ENCODE measurements around the gene TMEM116.
"Not testable (repeated sequence)": the region's sequence is repeated elsewhere in the genome, so short reads cannot be mapped to it uniquely, and the experiment has no call there.

TMEM116 gene

DNA sequence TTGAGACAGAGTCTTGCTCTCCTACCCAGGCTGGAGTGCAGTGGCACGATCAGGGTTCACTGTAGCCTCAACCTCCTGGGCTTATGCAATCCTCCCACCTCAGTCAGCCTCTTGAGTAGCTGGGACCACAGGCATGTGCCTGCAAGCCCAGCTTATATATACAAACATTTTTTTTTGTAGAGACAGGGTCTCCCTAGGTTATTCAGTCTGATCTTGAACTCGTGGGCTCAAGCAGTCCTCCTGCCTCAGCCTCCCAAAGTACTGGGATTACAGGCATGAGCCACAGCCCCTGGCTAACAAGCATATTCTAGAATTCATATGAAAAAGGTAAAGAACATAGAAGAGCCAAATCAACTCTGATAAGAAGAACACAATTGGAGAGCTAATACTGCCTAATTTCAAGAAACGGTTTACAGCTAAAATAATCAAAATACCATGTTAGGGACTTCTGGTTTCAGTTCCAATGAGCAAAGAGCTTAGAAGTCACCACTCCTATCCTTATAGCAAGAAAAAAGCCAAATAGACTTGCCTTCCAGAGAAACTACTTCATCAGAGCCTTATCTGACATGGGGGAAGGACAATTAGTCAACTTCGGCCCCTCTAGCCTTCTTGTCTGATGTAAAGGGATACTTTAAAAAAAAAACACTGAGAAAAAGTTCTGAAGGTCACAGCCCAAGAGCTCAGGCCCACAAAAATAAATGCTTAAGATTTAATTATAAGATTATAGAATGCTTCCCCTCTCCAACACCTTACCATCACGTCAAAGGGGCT is 37.6 kb downstream of the TMEM116 start:
- peak in 1 of 2 donors; percentile 6 for DNase-seq

GRCh38 chr12:111971800-111972199 is 41.2 kb downstream of the TMEM116 start:
- no peak for DNase-seq

DNA sequence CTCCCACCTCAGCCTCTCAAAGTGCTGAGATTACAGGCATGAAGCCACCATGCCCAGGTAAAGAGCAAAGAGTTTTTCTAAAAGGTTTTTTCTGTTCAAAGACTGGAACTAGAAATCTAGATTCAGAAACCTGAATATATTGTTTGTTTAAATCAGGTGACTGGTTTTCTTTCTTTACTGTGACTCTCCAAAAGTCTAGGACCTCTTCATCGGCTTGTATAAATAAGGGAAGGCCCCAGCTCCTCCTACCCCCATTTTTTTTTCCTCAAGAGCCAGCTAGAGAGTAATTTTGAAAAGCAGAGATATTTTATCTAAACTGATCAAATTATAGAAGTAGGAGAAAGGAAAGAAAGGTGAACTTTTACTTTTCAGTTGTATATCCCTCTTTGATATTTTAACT is 48.0 kb downstream of the TMEM116 start:
- no peak for DNase-seq

- not testable (repeated sequence) for DNase-seq
These were observed 53.4 kb downstream of the TMEM116 start for GRCh38 chr12:111959518-111959917.

DNA sequence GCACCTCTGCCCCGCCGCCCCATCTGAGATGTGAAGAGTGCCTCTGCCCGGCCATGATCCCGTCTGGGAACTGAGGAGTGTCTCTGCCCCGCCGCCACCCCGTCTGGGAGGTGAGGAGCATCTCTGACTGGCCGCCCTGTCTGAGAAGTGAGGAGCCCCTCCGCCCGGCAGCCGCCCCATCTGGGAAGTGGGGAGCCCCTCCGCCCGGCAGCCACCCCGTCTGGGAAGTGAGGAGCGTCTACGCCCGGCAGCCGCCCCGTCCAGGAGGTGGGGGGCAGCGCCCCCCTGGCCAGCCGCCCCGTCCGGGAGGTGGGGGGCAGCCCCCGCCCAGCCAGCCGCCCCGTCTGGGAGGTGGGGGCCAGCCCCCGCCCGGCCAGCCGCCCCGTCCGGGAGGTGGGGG is 55.7 kb downstream of the TMEM116 start:
- not testable (repeated sequence) for DNase-seq

- DNase-seq: no peak
These were observed 58.0 kb downstream of the TMEM116 start for GRCh38 chr12:111954969-111955368.

DNA sequence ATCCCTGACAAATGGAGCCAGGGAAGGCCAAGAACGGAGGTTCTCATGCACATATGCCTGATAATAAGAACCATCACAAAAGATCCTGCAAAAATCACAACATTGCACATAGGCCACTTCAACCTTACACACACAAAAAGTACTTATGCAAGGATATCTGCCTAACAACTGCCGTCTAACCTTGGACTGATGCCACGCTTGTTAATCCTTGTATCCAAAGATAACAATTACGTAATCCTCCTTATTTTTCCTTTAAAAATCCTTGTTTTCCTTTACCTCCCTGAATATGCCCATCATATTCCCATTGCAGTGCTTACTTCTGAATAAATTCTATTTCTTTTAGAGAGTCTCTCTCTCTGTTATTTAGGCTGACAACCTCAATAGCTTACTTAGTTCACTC is 59.5 kb downstream of the TMEM116 start:
- no peak for DNase-seq

DNA sequence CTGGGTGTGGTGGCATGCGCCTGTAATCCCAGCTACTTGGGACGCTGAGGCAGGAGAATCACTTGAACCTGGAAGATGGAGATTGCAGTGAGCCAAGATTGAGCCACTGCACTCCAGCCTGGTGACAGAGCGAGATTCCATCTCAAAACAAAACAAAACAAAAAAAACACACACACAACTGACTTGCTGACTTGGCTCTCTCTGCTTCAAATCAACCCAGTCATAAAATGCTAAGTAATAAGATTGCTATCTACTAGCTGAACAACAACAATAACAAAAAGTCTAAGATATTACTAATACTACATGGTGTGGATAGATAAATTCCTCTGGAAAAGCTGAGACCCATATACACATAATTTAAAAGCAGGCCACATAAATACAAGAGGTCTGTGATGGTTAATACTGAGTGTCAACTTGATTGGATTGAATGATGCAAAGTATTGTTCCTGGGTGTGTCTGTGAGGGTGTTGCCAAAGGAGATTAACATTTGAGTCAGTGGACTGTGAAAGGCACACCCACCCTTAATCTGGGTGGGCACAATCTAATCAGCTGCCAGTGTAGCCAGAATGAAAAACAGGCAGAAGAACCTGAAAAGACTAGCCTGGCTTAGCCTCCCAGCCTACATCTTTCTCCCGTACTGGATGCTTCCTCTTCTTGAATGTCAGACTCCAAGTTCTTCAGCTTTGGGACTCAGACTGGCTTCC is 60.7 kb downstream of the TMEM116 start:
- DNase-seq: not testable (repeated sequence)

- not testable (repeated sequence) for DNase-seq
These were observed 61.8 kb downstream of the TMEM116 start for GRCh38 chr12:111950961-111951676.

DNA sequence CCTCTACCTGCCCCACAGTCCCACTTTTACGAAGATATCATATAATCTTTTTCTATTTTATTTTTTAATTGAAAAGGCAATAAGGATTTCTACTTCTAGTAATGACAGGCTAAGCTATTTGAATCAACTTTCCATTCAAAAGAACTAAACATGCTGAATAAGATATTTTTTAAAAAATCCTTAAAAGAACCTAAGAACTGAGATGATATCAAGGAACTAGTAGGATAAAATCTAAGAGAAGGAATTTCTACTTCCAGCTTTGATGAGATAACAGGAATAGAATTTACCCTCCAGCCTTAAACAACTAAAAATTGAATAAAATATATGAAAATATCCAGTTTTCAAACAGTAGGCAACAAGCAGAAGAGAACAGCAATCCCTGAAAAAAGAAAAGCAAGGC is 69.0 kb downstream of the TMEM116 start:
- DNase-seq: no peak

DNA sequence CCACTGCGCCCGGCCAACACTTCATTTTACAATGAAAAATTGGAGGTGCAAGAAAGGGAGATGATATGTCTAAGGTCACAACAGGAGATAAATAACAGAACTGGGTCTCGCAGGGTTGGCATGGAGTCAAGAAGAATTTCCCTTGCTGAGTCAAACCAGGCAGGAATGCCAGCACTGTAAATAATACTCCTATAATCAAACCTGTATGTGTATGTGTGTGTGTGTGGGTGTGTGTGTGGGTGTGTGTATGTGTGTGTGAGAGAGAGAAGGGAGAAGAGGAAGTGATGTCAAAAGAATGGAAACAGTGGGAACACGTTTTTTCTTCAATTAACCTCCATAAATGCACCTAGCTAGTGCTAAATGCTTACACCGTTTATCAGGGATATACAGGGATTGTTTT is 70.4 kb downstream of the TMEM116 start:
- DNase-seq: no peak

- no peak for DNase-seq
These were observed 75.5 kb downstream of the TMEM116 start for GRCh38 chr12:111937429-111937828.

- DNase-seq: no peak
These were observed 76.1 kb downstream of the TMEM116 start for GRCh38 chr12:111936869-111937268.

DNA sequence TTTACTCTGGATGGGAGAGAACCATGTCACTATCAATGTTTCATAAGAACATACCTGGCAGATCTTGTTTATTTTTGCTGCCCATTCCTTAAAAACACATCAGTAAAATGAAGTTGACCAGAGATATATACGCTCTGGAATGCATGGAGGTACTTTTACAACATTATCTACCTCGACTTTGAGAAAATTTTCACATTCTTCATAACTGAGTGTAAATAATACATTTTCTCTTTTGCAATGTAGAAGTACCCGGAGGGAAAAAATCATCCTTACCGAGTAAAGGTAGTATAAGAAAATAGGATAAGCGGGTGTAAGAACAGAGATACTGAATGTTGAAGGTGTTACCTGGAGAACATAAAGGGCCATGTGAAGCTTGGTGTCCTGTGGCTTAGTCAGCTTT is 80.7 kb downstream of the TMEM116 start:
- no peak for DNase-seq

DNA sequence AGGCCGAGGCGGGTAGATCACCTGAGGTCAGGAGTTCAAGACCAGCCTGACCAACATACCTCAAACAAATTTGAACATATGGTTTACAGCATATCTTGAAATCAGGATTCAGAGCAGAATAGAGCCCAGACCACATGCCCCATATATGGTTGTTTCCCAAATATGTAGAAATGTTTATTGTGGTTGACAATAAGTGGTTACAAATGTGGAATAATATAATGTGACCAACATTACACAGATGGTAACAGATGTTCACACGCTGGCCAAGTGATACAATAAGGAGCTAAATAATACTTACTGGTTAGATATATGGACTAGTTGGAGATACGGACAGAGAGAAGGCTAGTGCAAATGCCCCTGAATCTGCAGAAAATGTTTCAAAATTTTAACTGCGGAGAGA is 85.6 kb downstream of the TMEM116 start:
- no peak for DNase-seq

GRCh38 chr12:111926631-111927030 is 86.3 kb downstream of the TMEM116 start:
- DNase-seq: no peak

DNA sequence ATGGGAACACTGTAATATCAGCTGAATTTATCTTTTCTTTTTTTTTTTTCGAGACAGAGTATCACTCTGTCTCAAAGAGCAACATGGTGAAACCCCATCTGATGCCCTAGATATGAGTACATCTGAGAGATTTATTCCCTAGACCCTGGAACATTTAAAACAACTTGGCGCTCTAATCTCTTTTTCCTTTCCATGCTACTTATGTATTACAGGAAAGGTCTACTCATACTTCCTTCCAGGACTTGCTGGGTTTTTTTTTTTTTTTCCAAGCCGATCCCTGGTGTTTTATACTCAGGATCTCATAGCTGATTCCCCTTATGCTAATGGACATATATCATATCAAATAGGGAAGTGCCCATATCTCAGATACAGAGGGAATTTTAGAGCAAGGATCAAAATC is 87.8 kb downstream of the TMEM116 start:
- DNase-seq: no peak

GRCh38 chr12:111907740-111908139 is 105.2 kb downstream of the TMEM116 start:
- no peak for DNase-seq

- DNase-seq: no peak
These were observed 107.5 kb downstream of the TMEM116 start for GRCh38 chr12:111905502-111905901.

DNA sequence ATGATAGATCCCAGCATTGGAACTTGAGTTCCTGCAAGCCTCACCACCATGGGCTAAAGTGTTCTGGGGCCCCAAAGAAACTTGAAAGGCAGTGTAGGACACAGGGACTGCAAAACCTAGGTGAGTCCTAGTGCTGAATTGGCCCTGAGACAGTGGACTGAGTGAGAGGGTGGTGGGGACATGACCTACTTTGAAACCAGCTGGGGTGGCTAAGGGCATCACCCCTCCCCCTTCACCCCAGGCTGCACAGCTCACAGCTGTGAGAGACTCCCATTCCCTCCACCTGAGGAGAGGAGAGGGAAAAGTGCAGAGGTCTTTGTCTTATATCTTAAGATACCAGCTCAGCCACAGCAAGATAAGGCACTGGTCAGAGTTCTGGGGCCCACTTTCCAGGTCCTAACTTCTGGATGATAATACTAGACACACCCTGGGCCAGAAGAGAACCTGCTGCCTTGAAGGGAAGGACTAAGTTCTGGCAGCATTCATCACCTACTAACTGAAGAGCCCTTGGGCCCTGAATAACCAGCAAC is 108.5 kb downstream of the TMEM116 start:
- DNase-seq: no peak

- DNase-seq: no peak
These were observed 111.8 kb downstream of the TMEM116 start for GRCh38 chr12:111901182-111901581.

GRCh38 chr12:111894556-111894955 is 118.4 kb downstream of the TMEM116 start:
- DNase-seq: no peak

GRCh38 chr12:111893287-111893686 is 119.7 kb downstream of the TMEM116 start:
- DNase-seq: no peak
